Ecto neural progenitor cell (in vitro differentiated cells): Measurements from ENCODE around the gene IRX3.

Source experiments
- DNase-seq: peaks from one replicate; pipeline ENCODE4 v3.0.0-alpha.2; 2018; ENCODE audit warnings: low spot score

Gene IRX3

GRCh38 chr16:54286366-54287130 is at the start of gene IRX3:
Gene IRX3, minus strand, starts transcription at chr16:54286787. Its CDS starts 737 bp downstream, at chr16:54286050.
- DNase-seq = peak; percentile 91

DNA sequence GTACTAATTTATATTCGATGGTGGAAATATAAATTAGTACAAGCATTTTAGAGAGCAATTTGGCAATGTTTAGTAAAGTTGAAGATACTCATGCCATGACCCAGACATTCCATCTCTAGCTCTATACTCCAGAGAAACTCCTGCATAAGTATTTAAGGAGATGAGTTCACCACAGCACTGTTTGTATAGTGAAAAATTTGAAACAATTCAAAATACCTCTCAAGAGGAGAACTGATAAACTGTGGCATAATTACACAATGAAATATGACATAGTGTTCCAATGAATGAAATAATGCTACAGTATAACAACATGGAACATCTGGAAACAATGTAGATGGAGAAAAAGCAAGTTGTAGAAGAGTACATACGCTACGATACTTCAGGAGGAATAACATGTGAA is 48.6 kb upstream of the IRX3 start:
- DNase-seq = no peak

GRCh38 chr16:54334208-54334607 is 47.6 kb upstream of the IRX3 start:
- DNase-seq = no peak

DNA sequence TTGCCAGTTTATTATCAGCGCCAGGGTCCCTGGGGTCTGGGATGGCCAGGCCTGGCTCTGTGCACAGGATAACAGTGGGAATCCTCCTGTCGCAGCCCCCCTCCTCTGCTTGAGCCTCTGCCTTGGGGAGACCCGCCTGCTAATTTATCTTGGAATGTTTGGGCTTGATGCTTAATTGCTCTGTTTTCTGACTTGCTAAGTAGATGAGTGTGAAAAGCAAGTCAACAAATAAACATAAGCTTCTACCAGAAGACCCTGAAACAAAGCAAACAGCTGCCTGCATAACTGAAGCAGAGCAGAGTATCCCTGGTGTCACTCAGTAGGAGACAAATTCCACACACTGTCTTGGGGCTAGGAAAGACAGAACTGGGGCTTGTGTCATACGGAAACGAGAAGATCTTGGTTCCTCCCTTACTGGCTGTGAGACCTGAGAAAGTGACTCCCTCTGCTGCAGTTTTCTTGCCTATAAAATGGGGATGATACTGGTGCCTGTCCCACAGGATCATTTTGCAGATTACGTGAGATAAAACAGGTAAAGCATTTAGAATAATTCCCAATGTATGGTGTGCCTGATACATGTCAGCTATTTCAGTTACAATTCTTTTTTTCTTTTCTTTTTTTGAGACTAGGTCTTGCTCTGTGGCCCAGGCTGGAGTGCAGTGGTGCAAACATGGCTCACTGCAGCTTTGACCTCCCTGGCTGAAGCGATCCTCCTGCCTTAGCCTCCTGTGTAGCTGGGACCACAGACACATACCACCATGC is 44.8 kb upstream of the IRX3 start:
- no peak for DNase-seq

DNA sequence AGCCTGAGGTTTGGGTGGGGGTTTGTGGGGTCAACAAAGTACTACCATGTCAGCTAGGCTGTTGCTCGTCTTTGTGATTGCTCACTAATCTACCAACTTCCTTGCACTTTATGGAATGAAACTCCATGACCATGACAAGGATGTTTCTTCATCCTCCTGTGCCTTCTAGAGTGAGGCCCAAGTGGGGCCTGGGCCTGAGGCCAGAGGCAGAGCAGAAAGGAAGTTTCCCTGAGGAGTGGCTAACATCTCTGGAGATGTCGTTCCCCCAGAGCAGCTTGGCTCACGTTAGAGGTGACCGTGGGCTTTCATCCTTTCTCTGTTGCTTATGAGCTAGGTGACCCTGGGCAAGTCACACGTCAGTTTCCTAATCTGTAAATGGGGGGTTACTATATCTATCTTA is 41.0 kb upstream of the IRX3 start:
- DNase-seq = no peak

DNA sequence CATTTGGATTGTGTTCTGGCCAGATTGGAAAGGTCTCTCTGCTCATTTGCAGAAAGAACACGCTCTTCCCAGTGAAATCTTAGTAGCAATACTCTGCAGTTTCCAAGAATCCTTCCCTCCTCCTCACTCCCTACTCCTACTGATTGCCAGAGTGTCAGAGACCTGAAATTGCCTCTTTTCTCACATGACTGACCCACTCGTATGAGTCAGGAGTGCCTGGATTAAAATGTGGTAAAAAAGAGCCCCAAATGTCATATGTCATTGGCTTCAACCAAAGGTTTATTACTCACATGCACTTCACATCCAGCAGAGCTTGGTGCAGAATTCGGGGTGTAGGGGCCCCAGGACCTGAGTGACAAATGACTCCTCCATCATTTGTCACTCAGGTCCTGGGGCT is 39.7 kb upstream of the IRX3 start:
- no peak for DNase-seq

- no peak for DNase-seq
Observed at GRCh38 chr16:54325616-54326265, 39.2 kb upstream of the IRX3 start.

GRCh38 chr16:54324716-54325115 is 38.1 kb upstream of the IRX3 start:
- DNase-seq = no peak

DNA sequence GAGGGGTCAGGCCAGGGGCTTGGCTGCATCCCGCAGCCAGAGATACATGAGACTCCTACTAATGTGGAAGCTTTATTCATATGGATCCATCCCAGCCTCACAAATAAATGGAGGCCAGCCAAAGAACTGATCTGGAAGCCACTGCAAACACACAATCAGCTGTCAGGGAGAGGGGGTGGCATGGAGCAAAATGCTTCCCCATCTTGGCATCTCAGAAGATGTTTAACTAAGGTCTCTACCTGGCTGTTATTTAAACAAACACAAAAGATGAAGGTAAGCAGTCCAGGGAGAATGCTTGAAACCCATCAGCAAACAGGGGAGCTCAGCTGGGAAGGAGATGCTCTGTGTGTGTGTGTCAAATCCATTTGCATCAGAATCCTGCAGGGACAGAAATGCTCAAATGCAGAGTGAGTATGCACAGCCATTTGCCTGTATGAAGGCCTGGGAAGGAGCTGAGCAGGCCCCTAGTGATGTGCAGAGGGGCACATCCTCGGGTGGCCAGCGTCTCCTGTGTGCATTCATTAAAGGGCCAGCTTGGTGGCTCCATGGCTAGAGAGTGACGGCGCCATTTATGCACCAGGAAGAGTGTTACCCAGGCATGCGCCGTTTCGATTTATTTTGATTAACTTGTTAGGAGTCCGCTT is 34.2 kb upstream of the IRX3 start:
- no peak for DNase-seq

DNA sequence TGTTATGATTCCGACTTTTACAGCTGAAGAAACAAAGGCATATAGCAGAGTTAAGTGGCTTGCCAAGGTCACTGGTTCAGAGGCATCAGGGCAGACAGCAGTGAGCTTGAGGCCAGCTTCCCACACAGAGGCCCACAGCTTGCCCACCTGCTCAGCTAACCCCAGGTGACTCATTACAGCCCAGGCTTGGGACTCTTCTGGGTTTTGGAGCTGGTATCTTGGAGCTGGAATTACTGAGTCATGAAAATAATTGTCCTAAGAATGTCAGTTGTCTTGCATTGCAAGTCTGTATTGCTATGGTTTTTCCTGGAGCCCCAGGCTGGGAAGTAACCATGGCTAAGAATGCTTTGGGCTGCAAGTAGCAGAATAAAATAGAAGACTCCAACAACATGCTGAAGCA is 32.4 kb upstream of the IRX3 start:
- no peak for DNase-seq

DNA sequence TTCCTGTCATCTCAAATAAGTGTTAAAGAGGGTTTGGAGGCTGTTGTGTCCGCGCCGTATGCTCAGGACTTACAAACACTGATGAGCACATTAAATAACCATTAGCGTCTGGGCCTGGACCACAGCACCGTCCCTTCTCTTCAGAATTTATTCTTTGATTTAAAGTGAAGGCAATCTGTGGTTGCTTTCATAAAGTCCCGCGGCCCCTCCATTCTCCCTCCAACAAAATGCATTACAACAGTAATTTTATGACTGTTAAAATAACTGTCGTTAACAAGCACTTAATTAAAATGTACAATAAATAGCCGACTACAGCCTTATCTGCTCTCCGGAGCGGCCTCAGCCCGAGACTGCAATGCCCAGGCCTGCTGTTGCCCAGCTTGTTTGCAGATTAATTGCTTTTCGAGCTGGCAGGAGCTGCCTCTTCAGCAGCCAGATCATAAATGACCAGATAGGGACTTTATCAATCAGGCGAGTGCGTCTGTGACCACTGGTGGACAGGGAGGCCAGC is 30.6 kb upstream of the IRX3 start:
- no peak for DNase-seq

GRCh38 chr16:54316095-54316889 is 29.7 kb upstream of the IRX3 start:
- DNase-seq = no peak

- DNase-seq = no peak
Observed at GRCh38 chr16:54313789-54314188, 27.2 kb upstream of the IRX3 start.

DNA sequence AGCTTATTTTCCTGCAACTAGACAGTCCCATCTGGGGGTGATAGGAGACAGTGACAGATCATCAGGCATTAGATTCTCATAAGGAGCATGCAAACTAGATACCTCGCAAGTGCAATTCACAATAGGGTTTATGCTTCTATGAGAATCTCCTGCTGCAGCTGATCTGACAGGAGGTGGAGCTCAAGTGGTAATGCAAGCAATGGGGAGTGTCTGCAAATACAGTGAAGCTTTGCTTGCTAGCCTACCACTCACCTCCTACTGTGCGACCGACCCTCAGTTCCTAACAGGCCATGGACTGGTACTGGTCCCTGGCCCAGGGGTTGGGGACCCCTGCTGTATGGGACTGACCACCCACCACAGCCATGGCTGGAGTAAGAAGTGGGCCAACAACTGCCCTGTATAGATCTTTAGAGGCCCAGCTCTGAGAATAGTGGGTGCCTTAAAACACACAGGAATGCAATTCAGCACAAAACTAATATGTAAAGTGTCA is 26.0 kb upstream of the IRX3 start:
- no peak for DNase-seq

DNA sequence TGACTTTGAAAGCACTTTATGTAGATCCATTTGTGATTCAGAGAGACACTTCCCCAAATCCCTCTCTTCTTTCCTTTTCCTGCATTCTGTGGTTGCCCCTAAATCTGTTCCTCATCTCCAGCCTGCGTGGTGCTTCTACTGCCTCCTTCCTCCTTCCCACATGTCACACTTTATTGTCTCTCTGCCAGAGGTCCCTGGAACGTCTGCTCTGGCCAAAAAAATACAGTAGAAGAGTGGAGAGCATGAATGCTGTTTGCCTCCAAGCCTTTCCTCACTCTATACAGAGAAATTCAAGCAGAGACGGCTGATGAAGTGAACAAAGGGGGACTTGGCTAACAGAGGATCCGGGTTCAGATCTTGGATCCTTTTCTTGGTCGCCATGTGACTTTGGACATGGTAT is 22.8 kb upstream of the IRX3 start:
- DNase-seq = no peak

GRCh38 chr16:54305080-54305479 is 18.5 kb upstream of the IRX3 start:
- DNase-seq = no peak

- no peak for DNase-seq
Observed at GRCh38 chr16:54303613-54304012, 17.0 kb upstream of the IRX3 start.

- DNase-seq = no peak
Observed at GRCh38 chr16:54297154-54297553, 10.6 kb upstream of the IRX3 start.

DNA sequence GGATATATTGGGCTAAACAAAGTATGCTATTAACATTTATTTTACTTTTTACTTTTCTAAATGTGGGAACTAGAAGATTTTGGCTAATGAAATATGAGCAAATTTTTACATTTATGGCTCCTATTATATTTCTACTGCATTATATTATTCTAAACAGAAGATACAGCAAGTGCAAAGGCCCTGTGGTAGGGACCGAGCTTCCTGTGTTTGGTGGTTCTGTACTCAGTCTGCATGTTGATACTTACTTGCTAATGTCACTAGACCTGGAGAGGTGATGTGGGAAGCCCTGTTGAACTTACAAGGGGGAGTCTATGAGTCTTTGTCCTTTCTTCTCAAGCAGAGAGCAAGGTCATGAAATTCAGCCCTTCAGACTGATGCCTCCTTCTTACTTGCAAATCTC is 10.0 kb upstream of the IRX3 start:
- no peak for DNase-seq

DNA sequence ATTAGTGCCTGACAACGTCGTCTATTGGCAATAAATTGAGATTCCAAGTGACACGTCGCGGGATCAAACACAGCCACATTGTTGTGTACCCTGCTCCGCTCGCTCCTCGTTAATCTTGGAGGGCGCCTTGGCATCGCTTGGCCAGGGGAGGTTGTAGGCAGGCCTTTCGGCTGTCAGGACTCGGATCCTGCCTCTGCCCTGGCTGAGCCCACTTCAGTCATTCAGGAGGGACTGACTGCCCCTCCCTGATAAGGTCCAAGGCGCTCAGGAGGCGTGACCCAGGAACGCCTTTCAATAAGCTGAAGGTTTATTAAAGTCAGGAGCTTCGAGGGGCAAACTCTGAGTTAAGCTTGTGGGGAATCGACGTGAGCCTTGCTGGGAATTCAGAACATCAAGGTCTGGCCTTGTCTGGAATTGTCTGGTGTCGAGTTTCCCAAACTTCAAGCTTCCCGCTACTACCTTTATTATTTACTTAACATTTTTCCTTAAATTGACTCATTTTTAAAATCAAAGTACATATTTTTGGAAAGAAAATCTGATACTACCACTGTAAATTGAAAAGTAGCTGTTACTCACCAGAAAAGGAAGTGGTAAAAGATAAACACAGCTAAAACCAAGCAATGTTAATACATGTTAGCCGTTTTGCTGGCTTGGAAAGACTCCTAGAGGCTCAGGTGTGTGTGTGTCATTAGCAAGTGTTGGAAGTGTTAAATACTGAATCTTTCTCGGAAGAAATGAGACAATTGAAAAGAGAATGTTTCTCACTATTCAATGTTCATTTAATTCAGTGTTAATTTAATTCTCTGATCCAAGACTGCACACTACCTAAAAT is 5.3 kb upstream of the IRX3 start:
- DNase-seq = no peak
